B cell (primary cell): Measurements from ENCODE around the gene PTPRS.

Source experiments
- EZH2 ChIP-seq: IDR thresholded peaks from 2 replicates; pipeline ENCODE4 v1.6.1; 2012; ENCODE audit warnings: borderline replicate concordance, low read depth, mild to moderate bottlenecking, moderate library complexity, low read length; ENCODE audit not compliant: insufficient read depth, poor library complexity, severe bottlenecking
- TF ChIP-seq, protein P1 (sequence below): fragments of 200-600 bp; IDR thresholded peaks from one replicate; pipeline ENCODE4 v1.8.0; 2022; ENCODE audit warnings: antibody characterized with exemption, mild to moderate bottlenecking

DNA sequence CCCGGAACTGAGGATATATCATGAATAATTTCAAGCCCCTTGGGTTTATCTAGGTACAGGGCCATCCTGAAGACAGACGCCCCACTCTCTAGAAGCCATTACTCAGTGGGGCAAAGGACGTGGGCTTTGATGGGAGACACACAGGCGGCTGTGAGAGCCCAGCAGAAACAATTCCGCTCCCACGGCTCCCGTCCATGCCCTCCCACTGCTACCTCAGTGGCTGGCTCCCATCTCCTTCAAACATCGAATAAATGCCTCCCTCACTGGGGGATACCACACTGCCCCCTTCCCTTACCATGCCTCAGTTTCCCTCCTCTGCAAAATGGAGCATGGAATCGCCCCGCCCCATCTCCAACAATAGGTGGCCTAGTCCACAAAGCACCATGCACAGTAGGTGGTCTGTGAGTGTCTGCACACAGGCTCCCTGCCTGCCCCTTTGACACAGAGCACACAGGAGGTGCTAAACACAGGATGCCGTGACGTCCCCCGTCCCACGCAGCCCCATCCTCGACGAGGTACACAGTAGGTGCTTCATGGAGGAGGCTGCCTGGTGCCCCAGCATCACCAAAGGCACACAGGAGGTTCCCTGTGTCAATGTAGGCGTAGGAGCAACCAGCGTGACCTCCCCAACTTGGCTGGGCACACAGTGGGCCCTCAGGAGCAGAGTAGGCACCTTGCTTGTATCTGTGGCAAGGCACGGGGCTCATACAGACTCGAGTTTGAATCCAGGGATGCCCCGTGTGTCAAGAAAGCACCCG lies 46.0 kb downstream of the PTPRS start:
- TF ChIP-seq, protein P1, sequence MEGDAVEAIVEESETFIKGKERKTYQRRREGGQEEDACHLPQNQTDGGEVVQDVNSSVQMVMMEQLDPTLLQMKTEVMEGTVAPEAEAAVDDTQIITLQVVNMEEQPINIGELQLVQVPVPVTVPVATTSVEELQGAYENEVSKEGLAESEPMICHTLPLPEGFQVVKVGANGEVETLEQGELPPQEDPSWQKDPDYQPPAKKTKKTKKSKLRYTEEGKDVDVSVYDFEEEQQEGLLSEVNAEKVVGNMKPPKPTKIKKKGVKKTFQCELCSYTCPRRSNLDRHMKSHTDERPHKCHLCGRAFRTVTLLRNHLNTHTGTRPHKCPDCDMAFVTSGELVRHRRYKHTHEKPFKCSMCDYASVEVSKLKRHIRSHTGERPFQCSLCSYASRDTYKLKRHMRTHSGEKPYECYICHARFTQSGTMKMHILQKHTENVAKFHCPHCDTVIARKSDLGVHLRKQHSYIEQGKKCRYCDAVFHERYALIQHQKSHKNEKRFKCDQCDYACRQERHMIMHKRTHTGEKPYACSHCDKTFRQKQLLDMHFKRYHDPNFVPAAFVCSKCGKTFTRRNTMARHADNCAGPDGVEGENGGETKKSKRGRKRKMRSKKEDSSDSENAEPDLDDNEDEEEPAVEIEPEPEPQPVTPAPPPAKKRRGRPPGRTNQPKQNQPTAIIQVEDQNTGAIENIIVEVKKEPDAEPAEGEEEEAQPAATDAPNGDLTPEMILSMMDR: no peak
- TF ChIP-seq EZH2: no peak
